Chondrocyte (in vitro differentiated cells): ENCODE data around the gene TAF1C. TPM values are rescaled to one million over a fixed set of nuclear protein-coding genes. Genes with fewer than 3 reads are reported as not detected.

Experiments used
- DNase-seq: peaks from one replicate; pipeline ENCODE4 v3.0.0; 2021; ENCODE audit warnings: mixed read lengths, low spot score
- H3K27ac Mint-ChIP-seq: one replicate; pipeline ENCODE4 v1.8.0; 2021; ENCODE audit warnings: mild to moderate bottlenecking, moderate library complexity, mixed read lengths; ENCODE audit not compliant: unreplicated experiment
- H3K27me3 Mint-ChIP-seq: 2 replicates; pipeline ENCODE4 v1.8.0; 2021; ENCODE audit warnings: low read depth, mixed read lengths
- H3K36me3 Mint-ChIP-seq: 2 replicates; pipeline ENCODE4 v1.8.0; 2021; ENCODE audit warnings: low read depth, mixed read lengths
- H3K4me1 Mint-ChIP-seq: 2 replicates; pipeline ENCODE4 v1.8.0; 2021; ENCODE audit warnings: low read depth, mild to moderate bottlenecking, mixed read lengths
- H3K4me3 Mint-ChIP-seq: one replicate; pipeline ENCODE4 v1.8.0; 2021; ENCODE audit warnings: mild to moderate bottlenecking, moderate library complexity, mixed read lengths; ENCODE audit not compliant: unreplicated experiment
- H3K9me3 Mint-ChIP-seq: 2 replicates; pipeline ENCODE4 v1.8.0; 2021; ENCODE audit warnings: low read depth, mixed read lengths
- CTCF ChIP-seq: fragments of 200-600 bp; sonication (generic); IDR thresholded peaks from 2 replicates; pipeline ENCODE4 v1.5.0; 2021; ENCODE audit warnings: antibody characterized with exemption, mild to moderate bottlenecking, moderate library complexity
- total RNA-seq: library from RNA; stranded (reverse); gene quantifications from 3 replicates; pipeline ENCODE4 v1.2.1, GENCODE V29; 2021

TAF1C gene
- total RNA-seq, 1 donor from 2014 or later: 22.2 TPM

GRCh38 chr16:84191466-84191865 lies 4.6 kb upstream of the TAF1C start:
- H3K4me3 Mint-ChIP-seq: no peak overlapping the region
- peaks cover 20% of the 10 kb centered on the region for H3K27me3 Mint-ChIP-seq
- H3K36me3 Mint-ChIP-seq: no peaks in the 10 kb centered on the region
- no peaks in the 10 kb centered on the region for H3K9me3 Mint-ChIP-seq
- no peaks in the 10 kb centered on the region for H3K4me1 Mint-ChIP-seq
- no peak for TF ChIP-seq CTCF
- no peak for DNase-seq
- no peak overlapping the region for H3K27ac Mint-ChIP-seq

- Mint-ChIP-seq H3K4me1 (peaks cover 5% of the 10 kb centered on the region), H3K27ac (no peak within 1 kb of the TSS)
- DNase-seq: no peak
Measured at GRCh38 chr16:84190731-84191388, 4.0 kb upstream of the TAF1C start, which contains the start of gene ADAD2. Gene ADAD2 (plus strand): TSS chr16:84191157. CDS start chr16:84191231, 74 bp downstream.

GRCh38 chr16:84184775-84185174 lies 2.1 kb downstream of the TAF1C start:
- H3K9me3 Mint-ChIP-seq: no peaks in the 10 kb centered on the region

More at GRCh38 chr16:84190731-84191388, 4.0 kb upstream of the TAF1C start, which contains the start of gene ADAD2:
- Mint-ChIP-seq H3K36me3 (no peaks in the 10 kb centered on the region), H3K4me3 (no peak within 1 kb of the TSS), H3K27me3 (peaks cover 18% of the 10 kb centered on the region), H3K9me3 (no peaks in the 10 kb centered on the region)
- no peak for TF ChIP-seq CTCF

GRCh38 chr16:84183911-84184591 lies 2.8 kb downstream of the TAF1C start:
- Mint-ChIP-seq H3K4me3 (no peak overlapping the region), H3K9me3 (no peaks in the 10 kb centered on the region), H3K36me3 (peaks cover 5% of the 10 kb centered on the region), H3K4me1 (peaks cover 24% of the 10 kb centered on the region), H3K27ac (peak overlapping the region; percentile 49), H3K27me3 (no peaks in the 10 kb centered on the region)
- DNase-seq: no peak
- TF ChIP-seq CTCF: peak; percentile 59

More at GRCh38 chr16:84184775-84185174, 2.1 kb downstream of the TAF1C start:
- Mint-ChIP-seq H3K4me1 (peaks cover 24% of the 10 kb centered on the region), H3K36me3 (peaks cover 5% of the 10 kb centered on the region), H3K4me3 (peak overlapping the region; percentile 41), H3K27ac (no peak overlapping the region), H3K27me3 (no peaks in the 10 kb centered on the region)
- DNase-seq: no peak
- TF ChIP-seq CTCF: no peak

GRCh38 chr16:84183572-84183875 lies 3.3 kb downstream of the TAF1C start:
- TF ChIP-seq CTCF: no peak
- no peaks in the 10 kb centered on the region for H3K27me3 Mint-ChIP-seq
- peaks cover 5% of the 10 kb centered on the region for H3K36me3 Mint-ChIP-seq
- H3K4me3 Mint-ChIP-seq: no peak overlapping the region
- no peak for DNase-seq
- no peaks in the 10 kb centered on the region for H3K9me3 Mint-ChIP-seq
- H3K27ac Mint-ChIP-seq: no peak overlapping the region
- H3K4me1 Mint-ChIP-seq: peaks cover 24% of the 10 kb centered on the region
